Esophagus muscularis mucosa (tissue), 3 donors: Measurements from ENCODE around the gene TRPV3.

Source experiments
- POLR2A ChIP-seq: fragments of 450-650 bp; IDR thresholded peaks from one replicate; pipeline ENCODE4 v1.6.1; 2017; ENCODE audit warnings: antibody characterized with exemption, moderate library complexity, mild to moderate bottlenecking, low read depth
- POLR2AphosphoS5 ChIP-seq, 2 donors: sonication (generic); formaldehyde crosslinking; IDR thresholded peaks; one replicate each; pipeline ENCODE4 v1.6.1; 2017; ENCODE audit warnings: antibody characterized with exemption in 2 of 2
- TF ChIP-seq, protein P1 (sequence below), 3 experiments: fragments of 200-600 bp in 2 of 3; fragments of 450-650 bp in 1 of 3; sonication (generic) in 2 of 3; IDR thresholded peaks; one replicate each; pipeline ENCODE4 v1.5.1; 2017 to 2019; ENCODE audit warnings: antibody characterized with exemption in 3 of 3, mild to moderate bottlenecking in 2 of 3, moderate library complexity in 1 of 3

GRCh38 chr17:3482852-3483251 lies 74.8 kb downstream of the TRPV3 start:
- TF ChIP-seq, protein P1, sequence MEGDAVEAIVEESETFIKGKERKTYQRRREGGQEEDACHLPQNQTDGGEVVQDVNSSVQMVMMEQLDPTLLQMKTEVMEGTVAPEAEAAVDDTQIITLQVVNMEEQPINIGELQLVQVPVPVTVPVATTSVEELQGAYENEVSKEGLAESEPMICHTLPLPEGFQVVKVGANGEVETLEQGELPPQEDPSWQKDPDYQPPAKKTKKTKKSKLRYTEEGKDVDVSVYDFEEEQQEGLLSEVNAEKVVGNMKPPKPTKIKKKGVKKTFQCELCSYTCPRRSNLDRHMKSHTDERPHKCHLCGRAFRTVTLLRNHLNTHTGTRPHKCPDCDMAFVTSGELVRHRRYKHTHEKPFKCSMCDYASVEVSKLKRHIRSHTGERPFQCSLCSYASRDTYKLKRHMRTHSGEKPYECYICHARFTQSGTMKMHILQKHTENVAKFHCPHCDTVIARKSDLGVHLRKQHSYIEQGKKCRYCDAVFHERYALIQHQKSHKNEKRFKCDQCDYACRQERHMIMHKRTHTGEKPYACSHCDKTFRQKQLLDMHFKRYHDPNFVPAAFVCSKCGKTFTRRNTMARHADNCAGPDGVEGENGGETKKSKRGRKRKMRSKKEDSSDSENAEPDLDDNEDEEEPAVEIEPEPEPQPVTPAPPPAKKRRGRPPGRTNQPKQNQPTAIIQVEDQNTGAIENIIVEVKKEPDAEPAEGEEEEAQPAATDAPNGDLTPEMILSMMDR (IDR thresholded peaks at IDR 0.05): no peak
- TF ChIP-seq POLR2A (no peak), POLR2AphosphoS5 (IDR thresholded peaks at IDR 0.05) (no peak)
